CD4-positive, CD25-positive, alpha-beta regulatory T cell (primary cell): ENCODE data around the gene WDR20. TPM values are rescaled to one million over a fixed set of nuclear protein-coding genes. Genes with fewer than 3 reads are reported as not detected.
"Not testable (repeated sequence)": the region's sequence is repeated elsewhere in the genome, so short reads cannot be mapped to it uniquely, and the experiment has no call there.

Source experiments
- ATAC-seq, 2 donors: fragments of 150-1000 bp; cut with Tn5 transposase; one replicate each; pipeline ENCODE4 v1.10.0; 2021; ENCODE audit warnings: low read depth in 2 of 2, moderate number of reproducible peaks in 2 of 2, moderate library complexity in 1 of 2
- DNase-seq, 3 donors: peaks; one replicate each; pipeline versions ENCODE4 v3.0.0 to v3.0.0-alpha.2; 2012 to 2022; ENCODE audit warnings: mixed read lengths in 1 of 3
- H3K27ac ChIP-seq: one replicate; pipeline ENCODE4 v1.7.0; 2013; ENCODE audit warnings: mild to moderate bottlenecking, low read length; ENCODE audit not compliant: insufficient read depth, poor library complexity, severe bottlenecking
- H3K27me3 ChIP-seq: one replicate; pipeline ENCODE4 v1.7.0; 2013; ENCODE audit warnings: low read length; ENCODE audit not compliant: control insufficient read depth, insufficient read depth
- H3K36me3 ChIP-seq: one replicate; pipeline ENCODE4 v1.7.0; 2013; ENCODE audit warnings: mild to moderate bottlenecking, low read length, moderate library complexity; ENCODE audit not compliant: control insufficient read depth, insufficient read depth
- H3K4me1 ChIP-seq: 2 replicates; pipeline ENCODE4 v1.7.0; 2013; ENCODE audit warnings: mild to moderate bottlenecking, low read length; ENCODE audit not compliant: insufficient read depth, control insufficient read depth, poor library complexity, severe bottlenecking
- H3K4me3 ChIP-seq: one replicate; pipeline ENCODE4 v1.7.0; 2013; ENCODE audit warnings: low read depth, mild to moderate bottlenecking, low read length, moderate library complexity
- H3K9me3 ChIP-seq, 2 experiments: 1 replicate in 1 of 2; 2 replicates in 1 of 2; pipeline ENCODE4 v1.7.0; 2013; ENCODE audit warnings: low read length in 2 of 2, mild to moderate bottlenecking in 1 of 2, moderate library complexity in 1 of 2; ENCODE audit not compliant: control insufficient read depth in 2 of 2
- H3K27ac Mint-ChIP-seq, 3 donors: one replicate each; pipeline ENCODE4 v1.8.0; 2020 to 2022; ENCODE audit warnings: mild to moderate bottlenecking in 3 of 3, mixed read lengths in 3 of 3, moderate library complexity in 2 of 3
- H3K27me3 Mint-ChIP-seq: one replicate; pipeline ENCODE4 v1.8.0; 2022; ENCODE audit warnings: mild to moderate bottlenecking, mixed read lengths
- H3K36me3 Mint-ChIP-seq: one replicate; pipeline ENCODE4 v1.8.0; 2020; ENCODE audit warnings: mixed read lengths
- H3K4me1 Mint-ChIP-seq, 4 donors: one replicate each; pipeline ENCODE4 v1.8.0; 2020 to 2022; ENCODE audit warnings: mixed read lengths in 4 of 4, mild to moderate bottlenecking in 1 of 4
- H3K4me3 Mint-ChIP-seq, 4 donors: one replicate each; pipeline ENCODE4 v1.8.0; 2020 to 2022; ENCODE audit warnings: mild to moderate bottlenecking in 4 of 4, mixed read lengths in 4 of 4, moderate library complexity in 3 of 4
- H3K9me3 Mint-ChIP-seq, 7 donors: one replicate each; pipeline ENCODE4 v1.8.0; 2020 to 2022; ENCODE audit warnings: mixed read lengths in 7 of 7, mild to moderate bottlenecking in 3 of 7, moderate library complexity in 2 of 7
- polyA plus RNA-seq, 4 donors: library from polyadenylated mRNA; unstranded; fragments of 300-500 nt; fragmentation: Illumina TruSeq; gene quantifications; one replicate each; pipeline ENCODE4 v1.2.3, GENCODE V29; 2021
- total RNA-seq: library from RNA; stranded (reverse); gene quantifications from one replicate; pipeline ENCODE4 v1.2.3, GENCODE V29; 2022

WDR20 gene
- total and polyA plus RNA-seq, 5 donors from 2014 or later = 13.0 to 66.7 (median 19.0) TPM

GRCh38 chr14:102097441-102098135 is 42.1 kb upstream of the WDR20 start:
- Mint-ChIP-seq H3K27me3 (no peaks in the 10 kb centered on the region), H3K27ac (no peak overlapping the region)
- H3K36me3 ChIP-seq = no peaks in the 10 kb centered on the region

GRCh38 chr14:102103062-102103695 is 36.5 kb upstream of the WDR20 start:
- Histone ChIP-seq H3K36me3 (no peaks in the 10 kb centered on the region), H3K9me3 (no peaks in the 10 kb centered on the region), H3K27me3 (no peaks in the 10 kb centered on the region), H3K4me3 (no peak overlapping the region), H3K4me1 (no peaks in the 10 kb centered on the region), H3K27ac (no peak overlapping the region)
- H3K27me3 Mint-ChIP-seq = no peaks in the 10 kb centered on the region
- DNase-seq (no peak), ATAC-seq (peak in 1 of 2 donors; percentile 37)
- H3K36me3 Mint-ChIP-seq = no peaks in the 10 kb centered on the region
- H3K27ac Mint-ChIP-seq = no peak overlapping the region
- H3K9me3 Mint-ChIP-seq = no peaks in the 10 kb centered on the region
- no peak overlapping the region for H3K4me3 Mint-ChIP-seq
- H3K4me1 Mint-ChIP-seq = no peaks in the 10 kb centered on the region

More at GRCh38 chr14:102097441-102098135, 42.1 kb upstream of the WDR20 start:
- Histone ChIP-seq H3K9me3 (no peaks in the 10 kb centered on the region), H3K4me1 (no peaks in the 10 kb centered on the region), H3K27me3 (no peaks in the 10 kb centered on the region), H3K27ac (no peak overlapping the region), H3K4me3 (no peak overlapping the region)
- Mint-ChIP-seq H3K36me3 (no peaks in the 10 kb centered on the region), H3K4me1 (peaks cover 3 to 8% (median 4%) of the 10 kb centered on the region in 4 donors), H3K4me3 (no peak overlapping the region), H3K9me3 (no peaks in the 10 kb centered on the region)
- ATAC-seq (no peak), DNase-seq (no peak)

GRCh38 chr14:102105369-102105768 is 34.3 kb upstream of the WDR20 start:
- Mint-ChIP-seq H3K4me3 (no peak overlapping the region), H3K4me1 (no peaks in the 10 kb centered on the region), H3K27me3 (peaks cover 4% of the 10 kb centered on the region), H3K9me3 (peaks cover 0 to 5% (median 0%) of the 10 kb centered on the region in 7 donors), H3K36me3 (no peaks in the 10 kb centered on the region), H3K27ac (no peak overlapping the region)
- ATAC-seq (no peak), DNase-seq (no peak)
- H3K9me3 ChIP-seq = no peaks in the 10 kb centered on the region
- no peak overlapping the region for H3K27ac ChIP-seq
- H3K27me3 ChIP-seq = no peaks in the 10 kb centered on the region
- H3K4me3 ChIP-seq = no peak overlapping the region
- no peaks in the 10 kb centered on the region for H3K36me3 ChIP-seq
- H3K4me1 ChIP-seq = no peaks in the 10 kb centered on the region

GRCh38 chr14:102109332-102109731 is 30.4 kb upstream of the WDR20 start:
- H3K4me3 ChIP-seq, H3K9me3 ChIP-seq, H3K27ac ChIP-seq, H3K27me3 Mint-ChIP-seq, H3K36me3 Mint-ChIP-seq, DNase-seq, H3K4me1 Mint-ChIP-seq, H3K4me3 Mint-ChIP-seq, H3K4me1 ChIP-seq, ATAC-seq, H3K36me3 ChIP-seq, H3K9me3 Mint-ChIP-seq, H3K27me3 ChIP-seq, H3K27ac Mint-ChIP-seq: not testable (repeated sequence)

- H3K4me1 Mint-ChIP-seq = no peaks in the 10 kb centered on the region
Measured at GRCh38 chr14:102111101-102111500, 28.6 kb upstream of the WDR20 start.

GRCh38 chr14:102116361-102117180 is 23.1 kb upstream of the WDR20 start:
- Mint-ChIP-seq H3K4me1 (no peaks in the 10 kb centered on the region), H3K9me3 (peaks cover 0 to 2% (median 0%) of the 10 kb centered on the region in 7 donors), H3K4me3 (no peak overlapping the region), H3K27ac (no peak overlapping the region), H3K36me3 (peaks cover 4% of the 10 kb centered on the region), H3K27me3 (no peaks in the 10 kb centered on the region)
- no peak overlapping the region for H3K27ac ChIP-seq
- no peaks in the 10 kb centered on the region for H3K36me3 ChIP-seq
- no peaks in the 10 kb centered on the region for H3K4me1 ChIP-seq
- no peak overlapping the region for H3K4me3 ChIP-seq
- H3K9me3 ChIP-seq = no peaks in the 10 kb centered on the region
- no peaks in the 10 kb centered on the region for H3K27me3 ChIP-seq
- ATAC-seq (no peak), DNase-seq (no peak)

More at GRCh38 chr14:102111101-102111500, 28.6 kb upstream of the WDR20 start:
- no peaks in the 10 kb centered on the region for H3K4me1 ChIP-seq
- H3K27me3 ChIP-seq = no peaks in the 10 kb centered on the region
- H3K27me3 Mint-ChIP-seq = peaks cover 4% of the 10 kb centered on the region
- no peak overlapping the region for H3K27ac ChIP-seq
- ATAC-seq = no peak
- peaks cover 0 to 5% (median 0%) of the 10 kb centered on the region in 7 donors for H3K9me3 Mint-ChIP-seq
- H3K4me3 ChIP-seq = no peak overlapping the region
- no peak for DNase-seq
- no peaks in the 10 kb centered on the region for H3K36me3 Mint-ChIP-seq
- no peak overlapping the region for H3K27ac Mint-ChIP-seq
- H3K4me3 Mint-ChIP-seq = no peak overlapping the region
- no peaks in the 10 kb centered on the region for H3K36me3 ChIP-seq
- peaks cover 0 to 4% of the 10 kb centered on the region in 2 experiments for H3K9me3 ChIP-seq

GRCh38 chr14:102117852-102118251 is 21.8 kb upstream of the WDR20 start:
- DNase-seq (no peak), ATAC-seq (no peak)
- Mint-ChIP-seq H3K9me3 (peaks cover 0 to 2% (median 0%) of the 10 kb centered on the region in 7 donors), H3K4me1 (no peaks in the 10 kb centered on the region), H3K36me3 (peaks cover 4% of the 10 kb centered on the region), H3K4me3 (no peak overlapping the region), H3K27ac (no peak overlapping the region), H3K27me3 (no peaks in the 10 kb centered on the region)
- Histone ChIP-seq H3K4me1 (no peaks in the 10 kb centered on the region), H3K27ac (no peak overlapping the region), H3K4me3 (no peak overlapping the region), H3K36me3 (no peaks in the 10 kb centered on the region), H3K9me3 (no peaks in the 10 kb centered on the region), H3K27me3 (no peaks in the 10 kb centered on the region)
